GM12864 (cell line): ENCODE results near the gene QTRT2.

Experiments used
- DNase-seq: peaks from one replicate; pipeline ENCODE4 v3.0.0-alpha.2; 2011; ENCODE audit warnings: low read depth
- H3K4me3 ChIP-seq: 2 replicates; pipeline ENCODE4 v1.5.1; 2011; ENCODE audit warnings: mild to moderate bottlenecking, low read depth, low read length, control low read depth
- CTCF ChIP-seq: IDR thresholded peaks from 2 replicates; pipeline ENCODE4 v1.5.1; 2011; ENCODE audit warnings: low read depth, mild to moderate bottlenecking, moderate library complexity, low read length, control low read depth, inconsistent platforms; ENCODE audit errors: missing control alignments

The QTRT2 gene

GRCh38 chr3:114052216-114052615, 4.3 kb upstream of the QTRT2 start:
- H3K4me3 ChIP-seq: no peak overlapping the region
- TF ChIP-seq CTCF: no peak
- no peak for DNase-seq

GRCh38 chr3:114057011-114057347, 442 bp downstream of the QTRT2 start:
- DNase-seq: no peak
- no peak for TF ChIP-seq CTCF

GRCh38 chr3:114058646-114059045, 2.1 kb downstream of the QTRT2 start:
- no peak for DNase-seq
- H3K4me3 ChIP-seq: no peak overlapping the region
- TF ChIP-seq CTCF: no peak

More at GRCh38 chr3:114057011-114057347, 442 bp downstream of the QTRT2 start:
- peak overlapping the region; percentile 71 for H3K4me3 ChIP-seq

- H3K4me3 ChIP-seq: no peak overlapping the region
- TF ChIP-seq CTCF: no peak
- DNase-seq: no peak
Observed at GRCh38 chr3:114060906-114061655, 4.5 kb downstream of the QTRT2 start.

- no peak for DNase-seq
- no peak for TF ChIP-seq CTCF
- H3K4me3 ChIP-seq: no peak overlapping the region
Observed at GRCh38 chr3:114067804-114068203, 11.3 kb downstream of the QTRT2 start.

- no peak for TF ChIP-seq CTCF
- H3K4me3 ChIP-seq: no peak overlapping the region
- DNase-seq: no peak
Observed at GRCh38 chr3:114068336-114068735, 11.8 kb downstream of the QTRT2 start.

GRCh38 chr3:114071786-114072185, 15.2 kb downstream of the QTRT2 start:
- no peak for DNase-seq

More at GRCh38 chr3:114071786-114072185, 15.2 kb downstream of the QTRT2 start:
- no peak overlapping the region for H3K4me3 ChIP-seq
- no peak for TF ChIP-seq CTCF
